HG02798 (cell line): ENCODE results near the gene PARP1.
"Not testable (repeated sequence)": the region's sequence is repeated elsewhere in the genome, so short reads cannot be mapped to it uniquely, and the experiment has no call there.

Experiments
- ATAC-seq: cut with Tn5 transposase; IDR thresholded peaks from one replicate; pipeline ENCODE4 v1.9.1; 2021; ENCODE audit warnings: mild to moderate bottlenecking; ENCODE audit not compliant: unreplicated experiment, poor library complexity

Gene PARP1

DNA sequence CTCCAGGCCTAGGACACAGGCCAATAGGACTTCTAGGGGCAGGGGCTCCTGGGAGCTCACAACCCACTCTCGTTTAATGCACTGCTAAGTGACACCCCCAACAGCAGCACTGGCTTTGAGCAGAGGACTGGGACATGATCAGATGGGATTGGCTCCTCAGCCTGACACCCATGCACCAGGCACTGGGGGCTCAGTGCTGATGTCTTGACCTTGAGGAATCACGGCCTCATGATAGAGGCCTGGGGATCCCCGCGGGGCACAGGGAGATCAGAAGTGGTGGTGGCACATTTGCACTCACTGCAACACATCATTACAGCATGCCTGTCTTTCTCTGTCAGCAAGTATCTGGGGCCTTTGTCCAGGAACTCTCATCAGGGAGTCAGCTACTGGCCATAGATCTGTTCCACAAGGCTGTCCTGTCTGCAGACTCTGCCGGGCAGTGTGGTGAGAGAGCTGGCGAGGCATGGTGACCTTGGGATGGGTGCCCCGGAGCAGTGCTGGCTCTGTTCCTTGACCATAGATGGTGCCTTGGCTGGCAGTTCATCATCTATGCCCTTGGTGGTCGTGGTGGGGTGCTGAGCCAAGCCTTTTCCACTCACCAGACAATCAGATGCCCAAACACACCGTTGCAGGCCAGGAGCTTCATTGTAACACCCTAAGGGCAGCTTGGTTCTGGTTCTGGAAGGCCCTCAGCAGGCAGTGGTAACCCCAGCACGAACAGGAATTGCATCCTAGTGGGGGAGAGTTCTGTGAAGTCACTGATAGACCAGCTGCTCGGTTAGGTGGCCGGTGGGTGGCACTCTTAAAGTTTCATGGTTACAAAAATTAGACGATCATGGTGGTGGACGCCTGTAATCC lies 22.2 kb upstream of the PARP1 start:
- no peak for ATAC-seq

DNA sequence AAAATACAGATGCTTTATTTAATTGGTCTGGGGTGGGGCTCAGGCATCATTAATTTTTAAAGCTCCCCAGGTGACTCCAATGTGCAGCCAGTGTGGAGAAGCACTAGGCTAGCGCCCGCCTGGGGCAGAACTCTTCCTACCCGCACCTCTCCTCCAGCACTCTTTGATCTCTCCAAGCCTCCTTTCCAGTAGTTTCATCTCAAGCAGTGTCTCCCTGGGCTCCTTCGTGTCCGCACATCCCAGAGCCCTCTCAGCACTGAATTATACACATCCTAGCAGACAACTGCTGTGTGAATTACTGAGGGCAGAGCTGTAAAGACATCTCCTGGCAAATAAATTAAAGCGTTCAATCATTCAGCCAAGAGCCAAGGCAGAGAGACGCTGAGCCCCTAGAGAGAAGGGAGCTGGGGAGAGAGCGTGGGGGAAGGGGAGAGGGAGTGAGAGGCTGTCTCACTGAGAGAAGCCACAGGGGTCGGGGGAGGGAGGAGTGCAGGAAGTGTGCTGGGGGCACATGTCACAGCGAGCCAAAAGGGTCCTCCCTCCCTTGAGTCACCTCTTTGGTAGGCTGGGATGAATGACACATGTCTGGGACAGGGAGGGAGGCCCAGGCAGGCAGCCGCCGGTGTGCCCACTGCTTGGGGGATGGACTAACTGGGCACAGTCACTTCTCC lies 21.0 kb upstream of the PARP1 start:
- no peak for ATAC-seq

DNA sequence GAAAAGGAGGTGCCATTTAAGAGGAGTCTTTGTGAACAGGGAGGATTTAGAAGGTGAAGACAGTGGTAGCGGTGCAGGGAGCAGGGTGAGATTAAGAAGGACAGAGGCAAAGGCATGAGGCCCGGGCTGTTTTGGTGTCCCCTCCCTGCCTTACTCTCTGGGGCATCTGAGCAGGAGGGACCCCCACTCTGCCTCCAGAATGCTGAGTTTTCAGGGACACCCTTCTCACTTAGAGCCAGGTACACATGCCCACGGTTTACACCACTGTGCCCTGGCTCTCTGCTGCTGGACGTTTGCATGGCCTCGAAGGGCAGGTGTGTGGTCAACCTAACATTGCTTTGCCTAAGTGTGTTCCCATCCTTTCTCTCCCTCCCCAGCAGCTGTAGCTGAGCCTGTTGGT lies 20.5 kb upstream of the PARP1 start:
- no peak for ATAC-seq

DNA sequence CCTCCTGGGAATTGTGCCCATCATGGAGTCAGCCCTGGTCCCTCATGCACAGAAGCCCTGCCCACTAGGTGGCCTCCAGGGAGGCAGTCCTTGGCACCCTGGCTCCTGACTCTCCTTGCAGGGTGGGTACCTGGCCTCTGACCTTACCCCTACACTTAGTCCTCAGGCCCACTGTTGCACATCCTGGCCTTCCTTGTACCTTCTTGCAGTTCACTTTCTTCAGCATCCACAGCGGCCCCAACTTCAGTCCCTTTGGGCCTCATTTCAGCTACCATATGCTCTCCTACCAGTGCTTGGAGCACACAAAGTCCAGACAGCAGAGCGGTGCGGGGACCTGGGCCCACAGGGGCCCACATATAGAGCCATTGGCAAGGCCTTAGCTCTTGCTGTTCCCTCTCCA lies 19.2 kb upstream of the PARP1 start:
- no peak for ATAC-seq

DNA sequence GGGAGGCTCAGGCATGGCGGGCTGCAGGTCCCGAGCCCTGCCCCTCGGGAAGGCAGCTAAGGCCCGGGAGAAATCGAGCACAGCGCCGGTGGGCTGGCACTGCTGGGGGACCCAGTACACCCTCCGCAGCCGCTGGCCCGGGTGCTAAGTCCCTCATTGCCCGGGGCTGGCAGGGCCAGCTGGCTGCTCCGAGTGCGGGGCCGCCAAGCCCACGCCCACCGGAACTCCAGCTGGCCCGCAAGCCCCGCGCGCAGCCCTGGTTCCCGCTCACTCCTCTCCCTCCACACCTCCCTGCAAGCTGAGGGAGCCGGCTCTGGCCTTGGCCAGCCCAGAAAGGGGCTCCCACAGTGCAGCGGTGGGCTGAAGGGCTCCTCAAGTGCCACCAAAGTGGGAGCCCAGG lies 18.5 kb upstream of the PARP1 start:
- not testable (repeated sequence) for ATAC-seq

DNA sequence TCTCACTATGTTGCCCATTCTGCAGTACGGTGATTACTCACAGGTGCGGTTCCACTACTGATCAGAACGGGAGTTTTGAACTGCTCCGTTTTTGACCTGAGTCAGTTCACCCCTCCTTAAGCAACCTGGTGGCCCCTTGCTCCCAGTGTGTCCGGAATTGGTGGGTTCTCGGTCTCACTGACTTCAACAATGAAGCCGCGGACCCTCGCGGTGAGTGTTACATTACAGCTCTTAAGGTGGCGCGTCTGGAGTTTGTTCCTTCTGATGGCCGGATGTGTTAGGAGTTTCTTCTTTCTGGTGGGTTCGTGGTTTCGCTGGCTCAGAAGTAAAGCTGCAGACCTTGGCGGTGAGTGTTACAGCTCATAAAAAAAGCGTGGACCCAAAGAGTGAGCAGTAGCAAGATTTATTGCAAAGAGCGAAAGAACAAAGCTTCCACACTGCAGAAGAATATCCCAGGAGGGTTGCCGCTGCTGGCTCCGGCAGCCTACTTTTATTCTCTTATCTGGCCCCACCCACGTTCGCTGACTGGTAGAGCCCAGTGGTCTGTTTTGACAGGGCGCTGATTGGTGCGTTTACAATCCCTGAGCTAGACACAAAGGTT lies 17.6 kb upstream of the PARP1 start:
- no peak for ATAC-seq

DNA sequence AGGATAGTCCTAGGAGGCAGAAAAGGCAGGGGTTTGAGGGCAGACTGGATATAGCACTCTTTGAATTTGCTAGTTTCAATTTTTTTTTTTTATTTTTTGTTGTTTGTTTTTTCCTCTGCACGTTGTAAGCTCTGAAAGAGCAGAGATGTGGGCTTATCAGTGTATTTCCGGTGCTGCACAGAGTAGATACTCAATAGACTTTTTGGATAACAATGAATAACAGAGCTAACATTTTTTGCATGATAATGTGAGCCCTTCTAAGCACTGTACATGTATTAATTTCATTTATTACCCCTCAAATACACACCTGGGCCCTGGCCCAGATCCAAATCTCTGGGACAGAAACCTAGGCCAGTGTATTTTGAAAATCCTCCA lies 17.1 kb upstream of the PARP1 start:
- peak; percentile 16 for ATAC-seq

DNA sequence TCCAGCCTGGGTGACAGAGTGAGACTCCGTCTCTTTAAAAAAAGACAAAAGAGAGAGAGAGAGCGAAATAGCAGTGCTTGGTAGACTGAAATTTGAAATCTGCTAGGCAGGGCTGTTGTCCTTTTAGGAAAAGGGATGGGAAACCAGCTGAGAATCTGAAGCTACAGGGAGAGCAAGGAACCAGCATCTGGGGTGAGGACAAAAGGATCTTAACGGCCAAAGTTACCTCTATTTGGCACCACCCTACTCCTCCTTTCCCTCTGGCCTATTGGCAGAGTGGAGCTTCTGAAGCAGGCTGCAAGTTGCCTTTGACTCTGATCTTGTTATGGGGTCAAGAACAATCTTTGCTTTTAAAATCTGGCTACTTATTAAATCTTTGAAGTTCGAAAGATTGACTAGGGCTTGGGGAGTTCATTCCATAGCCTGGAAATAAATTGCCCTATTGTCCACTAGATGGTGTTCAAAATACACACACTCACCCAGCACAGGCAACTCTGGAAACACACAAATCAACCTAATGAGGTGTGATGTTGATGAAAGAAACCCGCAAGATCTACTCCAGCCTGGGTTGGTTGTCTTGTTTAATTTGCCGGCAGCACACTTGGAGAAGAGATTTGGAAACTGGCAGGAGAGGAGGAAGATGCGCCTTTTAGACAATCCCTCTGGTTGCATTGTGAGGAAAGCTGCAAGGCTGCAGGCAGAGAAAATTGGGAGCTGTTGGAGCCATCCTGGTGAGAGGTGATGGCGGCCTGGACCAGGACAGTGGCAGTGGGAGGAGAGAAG lies 16.5 kb upstream of the PARP1 start:
- ATAC-seq: peak; percentile 43

DNA sequence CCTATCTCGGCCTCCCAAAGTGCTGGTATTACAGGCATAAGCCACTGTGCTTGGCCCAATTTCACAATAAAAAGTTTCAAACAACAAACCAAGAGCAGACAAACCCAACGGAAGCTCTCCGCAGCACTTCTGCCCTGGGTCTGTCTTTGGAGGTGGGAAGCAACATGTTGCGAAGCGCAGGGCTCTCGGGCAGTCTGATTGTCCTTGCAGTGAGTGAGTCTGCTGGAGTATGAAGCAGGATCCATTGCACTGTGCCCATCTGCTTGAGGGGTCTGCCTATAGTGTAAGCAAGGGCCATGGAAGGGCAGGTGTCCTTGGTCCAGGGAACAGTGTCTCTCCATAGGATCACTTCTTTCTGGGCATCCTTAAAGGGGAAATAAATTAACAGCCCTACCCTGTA lies 14.6 kb upstream of the PARP1 start:
- no peak for ATAC-seq

DNA sequence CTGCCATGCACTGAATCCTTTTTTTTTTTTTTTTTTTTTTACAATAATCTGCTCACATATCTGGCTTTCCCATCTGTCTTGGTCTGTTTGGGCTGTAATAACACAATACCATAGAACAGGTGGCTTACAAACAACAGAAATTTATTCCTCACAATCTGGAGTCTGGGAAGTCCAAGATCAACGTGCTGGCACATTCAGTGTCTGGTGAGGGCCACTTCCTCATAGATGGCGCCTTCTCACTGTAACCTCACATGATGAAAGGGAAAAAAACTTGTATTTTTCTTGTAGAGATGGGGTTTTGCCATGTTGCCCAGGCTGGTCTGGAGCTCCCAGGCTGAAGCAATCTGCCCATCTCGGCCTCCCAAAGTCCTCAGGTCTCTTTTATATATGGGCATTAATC lies 13.0 kb upstream of the PARP1 start:
- ATAC-seq: no peak

DNA sequence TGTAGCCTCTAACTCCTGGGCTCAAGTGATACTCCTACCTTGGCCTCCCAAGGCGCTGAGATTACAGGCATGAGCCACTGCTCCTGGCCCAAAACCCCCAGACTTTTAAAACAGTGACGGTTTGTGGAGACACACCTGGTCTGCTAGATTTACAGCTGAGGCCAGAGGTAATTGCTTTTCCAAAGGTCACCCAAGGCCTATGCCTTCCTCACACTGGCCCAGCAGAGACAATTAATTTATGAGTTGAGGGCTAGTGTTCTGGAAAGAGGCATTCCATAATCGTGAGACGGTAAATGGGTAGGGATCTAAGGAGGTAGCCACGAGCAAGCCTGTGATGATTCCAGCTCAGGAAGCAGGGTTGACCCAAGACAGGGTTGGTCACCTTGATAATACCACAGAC lies 12.4 kb upstream of the PARP1 start:
- no peak for ATAC-seq

DNA sequence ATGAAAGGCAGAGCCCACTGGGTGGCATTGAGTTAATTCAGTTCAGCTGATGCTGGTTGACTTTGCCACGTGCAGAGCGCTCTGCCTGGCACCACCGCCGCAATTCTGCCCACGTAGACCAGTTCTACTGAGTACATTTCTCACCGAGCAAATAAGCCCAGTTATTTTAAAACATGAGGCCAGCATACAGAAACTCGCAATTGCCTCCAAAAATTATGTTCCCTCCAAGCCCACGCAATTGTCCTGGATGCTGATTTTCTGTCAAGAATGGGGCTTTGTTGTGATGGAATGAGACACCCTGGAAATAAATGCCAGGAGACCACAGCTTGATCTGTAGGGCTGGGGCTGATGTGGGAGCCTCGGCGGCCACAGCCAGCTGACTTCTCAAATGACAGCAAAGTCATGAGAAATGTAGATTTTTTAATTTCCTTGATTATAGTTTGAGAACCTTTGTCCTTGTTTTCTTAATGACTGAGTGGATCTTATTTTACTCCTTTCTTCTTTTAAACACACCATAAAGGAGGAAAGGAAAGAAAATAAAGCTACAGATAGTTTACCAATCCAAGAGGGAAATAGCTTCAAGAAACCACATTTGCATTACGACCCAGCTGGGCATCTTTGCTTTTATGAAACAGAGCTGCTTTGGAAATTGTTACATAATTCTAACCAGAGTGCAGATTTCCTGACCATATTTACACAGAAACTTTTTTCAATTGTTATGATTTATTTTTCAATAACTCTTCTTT lies 11.6 kb upstream of the PARP1 start:
- no peak for ATAC-seq

DNA sequence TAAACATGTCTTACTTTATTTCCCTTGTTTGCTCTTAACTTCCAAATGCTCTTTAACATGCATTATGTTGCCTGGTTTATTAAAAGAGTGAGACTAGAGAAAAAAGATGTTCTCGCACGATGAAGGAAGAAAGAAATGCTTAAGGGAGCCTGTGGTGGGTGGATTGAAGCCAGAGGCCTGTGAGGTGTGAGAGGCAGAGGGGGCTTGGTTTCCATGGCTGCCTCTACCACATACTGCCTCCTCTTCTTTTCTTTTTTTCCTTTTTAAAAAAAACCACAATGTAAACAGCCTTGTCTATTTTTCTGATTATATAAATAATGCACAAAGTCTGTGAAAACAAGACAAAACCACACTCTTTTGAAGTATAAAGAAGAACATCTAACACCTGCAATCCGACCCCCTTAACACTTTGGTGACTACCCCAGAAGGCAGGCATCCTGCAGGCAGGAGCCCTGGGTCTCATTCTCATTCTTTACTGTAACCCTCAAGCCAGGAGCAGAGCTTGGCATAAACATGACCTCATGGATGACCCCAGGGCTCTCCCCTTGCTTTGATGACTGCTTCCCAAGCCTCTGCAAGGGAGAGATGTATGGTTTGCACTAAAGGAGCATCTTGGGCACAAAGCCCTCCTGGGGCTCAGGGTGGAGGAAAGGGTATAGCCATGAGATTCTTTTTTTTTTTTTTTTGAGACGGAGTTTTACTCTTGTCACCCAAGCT lies 10.1 kb upstream of the PARP1 start:
- ATAC-seq: no peak

DNA sequence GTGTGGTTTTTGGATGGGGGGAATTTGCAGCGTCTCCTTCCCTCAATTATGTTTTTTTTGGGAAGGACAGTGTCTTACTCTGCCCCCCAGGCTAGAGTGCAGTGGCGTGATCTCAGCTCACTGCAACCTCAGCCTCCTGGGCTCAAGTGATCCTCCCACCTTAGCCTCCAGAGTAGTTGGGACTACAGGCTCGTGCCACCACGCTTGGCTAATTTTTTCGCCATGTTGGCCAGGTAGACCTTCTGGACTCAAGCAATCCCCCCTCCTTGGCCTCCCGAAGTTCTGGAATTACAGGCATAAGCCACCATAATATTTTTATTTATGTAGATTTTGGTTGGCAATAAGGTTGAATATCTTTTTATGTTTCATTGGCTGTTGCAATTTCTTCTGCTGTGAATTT lies 9.5 kb upstream of the PARP1 start:
- no peak for ATAC-seq

DNA sequence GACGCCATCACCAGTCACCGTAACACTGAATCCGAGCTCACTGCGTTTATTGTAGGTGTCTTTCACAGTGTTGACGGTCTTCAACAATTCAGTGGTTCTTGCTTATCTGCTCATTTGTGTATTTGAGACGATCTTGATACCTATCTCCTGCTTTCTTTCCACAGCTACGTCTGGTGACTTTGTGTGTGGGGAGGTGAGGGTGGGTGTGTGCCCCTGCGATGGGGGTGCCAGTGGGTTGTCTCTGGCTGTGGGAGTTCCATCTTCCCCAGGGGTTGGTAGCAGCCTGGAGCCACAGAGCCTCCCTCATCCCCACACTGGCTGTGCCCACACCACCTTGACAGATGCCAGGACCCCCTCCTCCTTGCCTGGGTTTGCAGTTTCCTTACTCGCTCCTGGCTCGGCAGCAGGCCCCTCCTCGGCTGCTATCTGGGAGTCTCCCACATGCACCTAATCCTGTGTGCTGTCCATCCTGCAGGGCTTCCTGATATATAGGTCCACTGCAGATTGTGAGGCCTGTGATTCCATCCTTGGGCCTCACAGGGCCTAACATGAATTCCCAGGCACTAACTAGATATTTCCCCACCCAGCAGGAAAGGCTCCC lies 6.3 kb upstream of the PARP1 start:
- ATAC-seq: no peak

DNA sequence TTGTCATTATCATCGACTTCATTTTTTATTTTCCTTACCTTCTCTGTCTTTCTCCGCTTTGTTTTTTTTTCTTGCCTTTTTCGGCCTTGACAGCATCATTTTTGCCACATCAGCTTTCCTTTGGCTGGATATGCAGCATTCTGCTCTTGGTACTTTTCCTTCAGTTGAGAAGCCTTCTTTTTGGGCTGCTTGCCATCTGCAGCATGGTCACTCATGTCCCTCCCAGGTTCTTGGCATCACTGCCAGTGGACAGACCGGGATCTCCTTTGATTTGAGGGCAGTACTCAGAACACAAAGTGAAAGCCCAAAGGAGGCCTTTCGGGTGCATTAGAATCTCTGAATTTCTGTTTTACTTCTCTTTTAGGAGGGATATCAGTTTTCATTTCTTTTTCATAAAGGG lies 3.7 kb upstream of the PARP1 start:
- no peak for ATAC-seq

DNA sequence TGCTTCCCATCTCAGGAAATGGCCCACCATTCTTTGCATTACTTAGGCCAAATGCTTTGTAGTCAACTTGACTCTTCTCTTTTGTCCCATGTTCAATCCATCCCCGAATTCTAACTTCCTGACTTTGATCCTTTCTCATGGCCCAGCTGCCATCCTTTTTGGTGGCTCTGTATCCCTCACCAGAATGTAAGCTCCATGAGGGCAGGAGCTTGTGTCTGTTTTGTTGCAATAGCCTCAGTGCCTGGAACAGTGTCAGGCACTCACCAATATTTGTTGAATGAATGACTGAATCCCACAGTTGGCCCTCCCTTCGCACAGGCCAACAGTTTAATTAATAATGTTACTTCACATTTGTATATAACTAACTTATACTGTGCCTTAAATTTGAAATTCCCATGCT lies 3.1 kb upstream of the PARP1 start:
- no peak for ATAC-seq

DNA sequence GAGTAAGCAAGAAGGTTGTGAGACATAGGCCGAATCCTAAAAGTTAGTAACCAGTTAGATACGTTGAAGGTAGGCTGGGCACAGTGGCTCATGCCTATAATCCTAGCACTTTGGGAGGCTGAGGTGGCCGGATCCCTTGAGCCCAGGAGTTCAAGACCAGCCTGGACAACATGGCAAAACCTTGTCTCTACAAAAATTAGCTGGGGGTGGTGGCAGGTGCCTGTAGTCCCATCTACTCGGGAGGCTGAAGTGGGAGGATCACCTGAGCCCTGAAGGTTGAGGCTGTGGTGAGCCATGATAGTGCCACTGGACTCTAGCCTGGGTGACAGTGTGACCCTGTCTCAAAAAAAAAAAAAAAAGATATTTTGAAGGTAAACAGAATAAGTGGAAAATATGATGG lies 1.5 kb upstream of the PARP1 start:
- ATAC-seq: no peak
